ENCODE results near the gene CATSPER3. TPM values are rescaled to one million over a fixed set of nuclear protein-coding genes. Genes with fewer than 3 reads are reported as not detected.

Gene CATSPER3
- polyA plus RNA-seq, 3 donors: 0.15 to 0.60 (median 0.52) TPM

GRCh38 chr5:135013947-135014570, 46.4 kb downstream of the CATSPER3 start:
- H3K4me2 ChIP-seq (replicated peaks; ENCODE audit: extremely low read depth, low read length, poor library complexity, severe bottlenecking): no peak overlapping the region
- no peaks in the 10 kb centered on the region for H4K20me1 ChIP-seq (ENCODE audit: insufficient read depth, low read length)
- Mint-ChIP-seq H3K4me3 (no peak overlapping the region), H3K9me3 (peaks cover 0 to 2% (median 0%) of the 10 kb centered on the region in 7 donors), H3K4me1 (no peaks in the 10 kb centered on the region), H3K27ac (peak overlapping the region in 1 of 7 donors; percentile 7), H3K36me3 (no peaks in the 10 kb centered on the region), H3K27me3 (ENCODE audit: low read depth in 3 of 3) (peaks cover 6 to 14% (median 6%) of the 10 kb centered on the region in 3 donors)
- no peak overlapping the region for H2AFZ ChIP-seq (ENCODE audit: insufficient read depth, low read depth, low read length, poor library complexity, severe bottlenecking)
- no peak for TF ChIP-seq CTCF (IDR thresholded peaks at IDR 0.05)
- H3K4me3 ChIP-seq (replicated peaks in 1 of 3; ENCODE audit: low read depth in 2 of 3, low read length in 3 of 3): no peak overlapping the region
- no peaks in the 10 kb centered on the region for H3K27me3 ChIP-seq (ENCODE audit: control insufficient read depth in 2 of 2, insufficient read depth in 2 of 2, low read length in 2 of 2)
- no peak overlapping the region for H3K9ac ChIP-seq (ENCODE audit: insufficient read depth, low read length, poor library complexity, severe bottlenecking)
- no peaks in the 10 kb centered on the region for H3K36me3 ChIP-seq (replicated peaks in 1 of 2; ENCODE audit: control insufficient read depth in 1 of 2, insufficient read depth in 2 of 2, low read length in 2 of 2)
- H3K27ac ChIP-seq (ENCODE audit: low read depth in 1 of 2, low read length in 2 of 2): no peak overlapping the region
- DNase-seq: no peak
- no peaks in the 10 kb centered on the region for H3K79me2 ChIP-seq (ENCODE audit: insufficient read depth, low read length)
- intact Hi-C loops (cut with micrococcal nuclease): no loop called here
- H3K4me1 ChIP-seq (ENCODE audit: control insufficient read depth in 1 of 2, insufficient read depth in 2 of 2, low read length in 2 of 2): no peaks in the 10 kb centered on the region
- H3K9me3 ChIP-seq (replicated peaks in 1 of 2; ENCODE audit: control insufficient read depth in 1 of 2, insufficient read depth in 1 of 2, low read length in 2 of 2): no peaks in the 10 kb centered on the region
- WGBS (ENCODE audit: insufficient coverage): 90% methylated on average over 4 of the region's 10 CpGs

DNA sequence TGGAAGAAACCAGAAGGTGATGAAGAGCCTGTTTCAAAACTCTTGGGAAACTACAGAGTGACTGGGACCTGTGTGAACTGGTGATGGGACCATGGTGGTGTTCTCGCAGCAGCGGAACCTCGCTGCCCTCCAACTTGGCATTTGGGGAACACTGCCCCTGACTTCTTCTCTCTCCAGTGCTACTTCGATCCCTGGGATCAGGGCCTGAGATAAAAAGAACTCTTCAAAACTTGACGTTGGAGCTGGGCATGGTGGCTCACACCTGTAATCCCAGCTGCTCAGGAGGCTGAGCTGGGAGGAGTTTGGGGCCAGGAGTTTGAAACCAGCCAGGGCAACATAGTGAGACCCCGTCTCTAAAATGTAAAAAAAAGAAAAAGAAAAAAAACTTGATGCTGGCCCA, 48.2 kb downstream of the CATSPER3 start:
- no peaks in the 10 kb centered on the region for H3K27me3 ChIP-seq (ENCODE audit: control insufficient read depth in 2 of 2, insufficient read depth in 2 of 2, low read length in 2 of 2)
- Mint-ChIP-seq H3K4me3 (no peak overlapping the region), H3K27ac (no peak overlapping the region), H3K27me3 (ENCODE audit: low read depth in 3 of 3) (peaks cover 15 to 19% (median 16%) of the 10 kb centered on the region in 3 donors), H3K36me3 (no peaks in the 10 kb centered on the region), H3K4me1 (no peaks in the 10 kb centered on the region), H3K9me3 (no peaks in the 10 kb centered on the region)
- no peak overlapping the region for H2AFZ ChIP-seq (ENCODE audit: insufficient read depth, low read depth, low read length, poor library complexity, severe bottlenecking)
- no peaks in the 10 kb centered on the region for H3K79me2 ChIP-seq (ENCODE audit: insufficient read depth, low read length)
- H3K9ac ChIP-seq (ENCODE audit: insufficient read depth, low read length, poor library complexity, severe bottlenecking): no peak overlapping the region
- DNase-seq: no peak
- H3K4me2 ChIP-seq (replicated peaks; ENCODE audit: extremely low read depth, low read length, poor library complexity, severe bottlenecking): no peak overlapping the region
- intact Hi-C loops (cut with micrococcal nuclease): no loop called here
- no peaks in the 10 kb centered on the region for H3K9me3 ChIP-seq (replicated peaks in 1 of 2; ENCODE audit: control insufficient read depth in 1 of 2, insufficient read depth in 1 of 2, low read length in 2 of 2)
- TF ChIP-seq CTCF (IDR thresholded peaks at IDR 0.05): no peak
- 100% methylated on average over 1 of the region's 6 CpGs for WGBS (ENCODE audit: insufficient coverage)
- no peak overlapping the region for H3K4me3 ChIP-seq (replicated peaks in 1 of 3; ENCODE audit: low read depth in 2 of 3, low read length in 3 of 3)
- no peaks in the 10 kb centered on the region for H4K20me1 ChIP-seq (ENCODE audit: insufficient read depth, low read length)
- H3K36me3 ChIP-seq (replicated peaks in 1 of 2; ENCODE audit: control insufficient read depth in 1 of 2, insufficient read depth in 2 of 2, low read length in 2 of 2): no peaks in the 10 kb centered on the region
- no peaks in the 10 kb centered on the region for H3K4me1 ChIP-seq (ENCODE audit: control insufficient read depth in 1 of 2, insufficient read depth in 2 of 2, low read length in 2 of 2)
- H3K27ac ChIP-seq (ENCODE audit: low read depth in 1 of 2, low read length in 2 of 2): no peak overlapping the region

Measured in CD14-positive monocyte (primary cell).